ENCODE measurements around the gene DENND1A.

GRCh38 chr9:123753669-123754258, 176.2 kb downstream of the DENND1A start:
- TF ChIP-seq TCF7L2 (IDR thresholded peaks at IDR 0.05; ENCODE audit: low read depth, low read length) (no peak), CTCF (IDR thresholded peaks at IDR 0.05) (no peak), REST (IDR thresholded peaks at IDR 0.05; ENCODE audit: insufficient read depth in 1 of 2, low read depth in 2 of 2, low read length in 1 of 2) (no peak), POLR2AphosphoS5 (IDR thresholded peaks at IDR 0.05; ENCODE audit: low read depth, low read length) (no peak), SIN3A (IDR thresholded peaks at IDR 0.05; ENCODE audit: borderline replicate concordance, insufficient read depth, low read depth, low read length) (no peak)
